GM12878 (cell line): ENCODE measurements around the gene TNFSF13. TPM values are rescaled to one million over a fixed set of nuclear protein-coding genes. Genes with fewer than 3 reads are reported as not detected.

Source experiments
- BACH1 ChIP-seq: fragments of 450-650 bp; IDR thresholded peaks from 2 replicates; pipeline ENCODE4 v1.6.1; 2017; ENCODE audit warnings: mild to moderate bottlenecking, borderline replicate concordance
- BMI1 ChIP-seq: fragments of 450-650 bp; IDR thresholded peaks from 2 replicates; pipeline ENCODE4 v1.6.1; 2016; ENCODE audit warnings: mild to moderate bottlenecking, moderate library complexity, borderline replicate concordance
- EED ChIP-seq: sonication (generic); IDR thresholded peaks from 2 replicates; pipeline ENCODE4 v1.6.1; 2016; ENCODE audit warnings: antibody characterized with exemption, low read depth
- EP300 ChIP-seq, 2 experiments: fragments of 150-350 bp in 1 of 2; IDR thresholded peaks; 2 replicates each; pipeline ENCODE4 v1.6.1; 2011 to 2012; ENCODE audit warnings: low read depth in 2 of 2, low read length in 2 of 2, borderline replicate concordance in 1 of 2, improper control_type of control experiment in 1 of 2, inconsistent platforms in 1 of 2; ENCODE audit not compliant: control insufficient read depth in 1 of 2
- EZH2 ChIP-seq: IDR thresholded peaks from 2 replicates; pipeline ENCODE4 v1.6.1; 2012; ENCODE audit warnings: low read depth, mild to moderate bottlenecking, control low read depth, inconsistent platforms, low read length, borderline replicate concordance; ENCODE audit not compliant: control insufficient read depth
- LARP7 ChIP-seq: fragments of 450-650 bp; IDR thresholded peaks from 2 replicates; pipeline ENCODE4 v1.6.1; 2017; ENCODE audit warnings: mild to moderate bottlenecking
- POU2F2 ChIP-seq: IDR thresholded peaks from 3 replicates; pipeline ENCODE4 v1.6.1; 2011; ENCODE audit warnings: low read depth, mild to moderate bottlenecking, low read length, borderline replicate concordance
- PRDM15 ChIP-seq: fragments of 450-650 bp; formaldehyde crosslinking; IDR thresholded peaks from 2 replicates; pipeline ENCODE4 v1.4.0; 2020; ENCODE audit warnings: mild to moderate bottlenecking, moderate library complexity
- SIX5 ChIP-seq: IDR thresholded peaks from 2 replicates; pipeline ENCODE4 v1.6.1; 2011; ENCODE audit warnings: mild to moderate bottlenecking, low read depth, low read length, moderate library complexity; ENCODE audit not compliant: severe bottlenecking
- SRF ChIP-seq, 2 experiments: IDR thresholded peaks; 2 replicates each; pipeline ENCODE4 v1.6.1; 2011; ENCODE audit warnings: low read depth in 2 of 2, low read length in 2 of 2, mild to moderate bottlenecking in 1 of 2, moderate library complexity in 1 of 2
- WRNIP1 ChIP-seq: IDR thresholded peaks from 2 replicates; pipeline ENCODE4 v1.6.1; 2011; ENCODE audit warnings: low read depth, low read length, improper control_type of control experiment, borderline replicate concordance
- ZBTB11 ChIP-seq: fragments of 450-650 bp; formaldehyde crosslinking; IDR thresholded peaks from 2 replicates; pipeline ENCODE4 v1.5.0; 2022; ENCODE audit warnings: mild to moderate bottlenecking, missing genetic modification characterization
- ZNF592 ChIP-seq: fragments of 450-650 bp; IDR thresholded peaks from 2 replicates; pipeline ENCODE4 v1.6.1; 2017; ENCODE audit warnings: mild to moderate bottlenecking, moderate library complexity
- ZNF622 ChIP-seq: fragments of 450-650 bp; IDR thresholded peaks from 2 replicates; pipeline ENCODE4 v1.6.1; 2017; ENCODE audit warnings: mild to moderate bottlenecking, inconsistent platforms
- ZZZ3 ChIP-seq: IDR thresholded peaks from 2 replicates; pipeline ENCODE4 v1.6.1; 2011; ENCODE audit warnings: low read depth; ENCODE audit not compliant: control insufficient read depth, insufficient read length
- polyA plus RNA-seq, 11 experiments: library from polyadenylated mRNA; depleted of rRNA in 4 of 11; unstranded in 6 of 11; stranded (reverse) in 5 of 11; fragments of >200 nt; fragmentation: Nextera tagmentation in 4 of 11; fragmentation: Illumina TruSeq in 1 of 11; extraction: Ambion mirVana in 4 of 11; extraction: Trizol in 1 of 11; gene quantifications; 1 replicate in 1 of 11; 2 replicates in 10 of 11; pipeline versions ENCODE4 v1.2.1 to v1.2.3, GENCODE V29; 2011 to 2016; ENCODE audit warnings: inconsistent platforms in 2 of 11, missing spikeins in 2 of 11, low read depth in 1 of 11
- total RNA-seq, 4 experiments: library from RNA; depleted of rRNA in 3 of 4; stranded (reverse); fragments of >200 nt in 3 of 4; fragmentation: Illumina TruSeq in 1 of 4; extraction: Trizol in 1 of 4; gene quantifications; 2 replicates each; pipeline versions ENCODE4 v1.2.1 to v1.2.3, GENCODE V29; 2013 to 2021
- TF ChIP-seq, protein P1 (sequence below): IDR thresholded peaks from 2 replicates; pipeline ENCODE4 v1.6.1; 2012; ENCODE audit warnings: low read length, inconsistent platforms

Gene TNFSF13
- total and polyA plus RNA-seq, 10 of the 15 experiments (the other 5 are each of a cell fraction or from before 2014, with no cell fraction given): 0.56 to 14.6 (median 9.7) TPM

GRCh38 chr17:7557775-7558543, 591 bp upstream of the TNFSF13 start (continued):
- TF ChIP-seq WRNIP1 (no peak), BMI1 (no peak), ZNF622 (no peak), EZH2 (no peak), PRDM15 (CRISPR knock-in tag) (no peak), ZZZ3 (no peak), BACH1 (no peak), EED (peak; percentile 67), EP300 (IDR thresholded peaks at IDR 0.05; ENCODE audit: borderline replicate concordance in 1 of 2, control insufficient read depth in 1 of 2, low read depth in 2 of 2, low read length in 2 of 2) (no peak), ZNF592 (no peak), SRF (IDR thresholded peaks at IDR 0.05; ENCODE audit: low read depth in 2 of 2, low read length in 2 of 2) (no peak), ZBTB11 (CRISPR knock-in tag) (no peak), SIX5 (no peak), POU2F2 (peak; percentile 29; the same call in 1 of the 3 replicates), LARP7 (no peak; the same call in 1 of the 2 replicates)
- TF ChIP-seq, protein P1, sequence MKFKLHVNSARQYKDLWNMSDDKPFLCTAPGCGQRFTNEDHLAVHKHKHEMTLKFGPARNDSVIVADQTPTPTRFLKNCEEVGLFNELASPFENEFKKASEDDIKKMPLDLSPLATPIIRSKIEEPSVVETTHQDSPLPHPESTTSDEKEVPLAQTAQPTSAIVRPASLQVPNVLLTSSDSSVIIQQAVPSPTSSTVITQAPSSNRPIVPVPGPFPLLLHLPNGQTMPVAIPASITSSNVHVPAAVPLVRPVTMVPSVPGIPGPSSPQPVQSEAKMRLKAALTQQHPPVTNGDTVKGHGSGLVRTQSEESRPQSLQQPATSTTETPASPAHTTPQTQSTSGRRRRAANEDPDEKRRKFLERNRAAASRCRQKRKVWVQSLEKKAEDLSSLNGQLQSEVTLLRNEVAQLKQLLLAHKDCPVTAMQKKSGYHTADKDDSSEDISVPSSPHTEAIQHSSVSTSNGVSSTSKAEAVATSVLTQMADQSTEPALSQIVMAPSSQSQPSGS: no peak
